ENCODE measurements around the gene CCDC116. TPM values are rescaled to one million over a fixed set of nuclear protein-coding genes. Genes with fewer than 3 reads are reported as not detected.
"Not testable (repeated sequence)": the region's sequence is repeated elsewhere in the genome, so short reads cannot be mapped to it uniquely, and the experiment has no call there.

The CCDC116 gene
- total RNA-seq, 1 experiment from 2014 or later, result not detected

DNA sequence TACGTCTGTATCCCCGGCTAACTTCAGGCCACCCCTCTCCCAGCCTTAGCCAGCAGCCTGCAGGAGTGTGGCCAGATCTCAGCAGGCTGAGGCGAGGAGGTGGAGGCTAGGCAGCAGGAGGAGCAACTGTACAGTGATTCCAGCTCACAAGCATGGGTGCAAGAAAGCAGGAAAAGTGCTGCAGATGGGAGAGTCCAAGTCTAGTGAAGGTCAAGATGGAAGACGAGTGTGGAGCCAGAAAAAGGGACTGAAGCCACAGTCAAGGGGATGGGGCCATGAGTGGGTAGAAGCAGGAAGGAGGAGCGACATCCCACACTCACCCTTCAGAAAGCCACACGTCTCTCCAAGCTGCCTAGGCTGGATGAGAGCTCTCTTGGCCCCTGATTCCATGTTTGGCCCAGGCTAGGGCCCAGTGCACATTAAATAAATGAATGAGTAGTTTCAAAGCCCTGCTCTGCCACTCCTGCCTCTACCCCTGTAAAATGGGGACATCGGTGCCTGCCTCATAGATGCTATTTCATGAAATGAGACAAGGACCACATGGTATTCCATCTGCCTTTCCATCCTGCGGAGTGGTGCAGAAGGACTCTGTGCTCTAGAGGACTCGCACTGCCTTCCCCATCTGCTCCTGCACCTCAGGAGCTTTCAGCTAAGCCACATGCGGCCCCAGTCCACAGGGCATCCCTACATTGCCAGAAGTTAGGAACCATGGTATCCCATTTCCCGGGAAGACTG is 5.7 kb upstream of the CCDC116 start:
- in situ Hi-C loops (cut with HindIII; ENCODE audit: low sequenced_read_pairs), result no loop called here
- peak; percentile 88 for DNase-seq (ENCODE audit: low spot score)

DNA sequence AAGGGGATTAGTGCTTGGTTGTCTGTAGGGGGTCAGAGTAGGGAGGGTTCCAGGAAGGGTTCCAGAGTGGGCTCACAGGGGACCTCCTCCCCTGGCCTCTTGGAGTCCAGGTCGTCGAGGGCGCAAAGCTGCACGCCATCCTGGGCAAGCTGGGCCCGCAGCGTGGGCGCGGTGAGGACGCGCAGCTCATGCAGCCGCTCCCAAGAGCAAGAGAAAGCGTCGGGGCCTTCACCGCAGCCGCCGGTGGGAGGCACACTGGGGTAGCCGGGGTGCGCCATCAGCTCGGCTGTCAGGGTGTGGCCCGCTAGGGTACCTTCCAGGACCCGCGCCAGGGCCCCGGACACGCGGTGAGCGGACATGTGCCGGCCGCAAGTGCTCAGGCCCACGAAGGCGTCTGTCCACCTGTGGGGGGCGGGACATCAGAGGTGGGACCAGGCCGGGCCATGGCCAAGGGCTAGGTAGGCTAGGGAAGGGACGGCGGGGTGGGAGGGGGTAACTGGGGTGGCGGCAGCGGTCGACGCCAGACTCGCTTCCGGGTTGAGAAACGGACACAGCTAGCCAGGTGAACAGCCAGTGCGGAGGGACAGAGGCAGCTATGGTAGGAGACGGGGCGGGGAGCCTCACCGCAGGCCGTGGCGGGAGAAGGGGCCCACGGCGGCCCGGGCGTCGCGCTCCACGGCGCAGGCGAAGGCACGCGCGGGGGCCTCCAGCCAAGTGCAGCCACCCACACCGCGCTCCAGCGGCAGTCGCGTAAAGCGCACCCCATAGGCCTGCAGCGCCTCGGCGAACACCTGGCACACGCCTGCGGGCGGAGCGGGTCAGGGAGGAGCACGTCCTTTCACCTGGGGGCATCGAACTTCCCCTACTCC is 3.9 kb upstream of the CCDC116 start:
- DNase-seq (ENCODE audit: low spot score), result no peak
- in situ Hi-C loops (cut with HindIII; ENCODE audit: low sequenced_read_pairs), result no loop called here

DNA sequence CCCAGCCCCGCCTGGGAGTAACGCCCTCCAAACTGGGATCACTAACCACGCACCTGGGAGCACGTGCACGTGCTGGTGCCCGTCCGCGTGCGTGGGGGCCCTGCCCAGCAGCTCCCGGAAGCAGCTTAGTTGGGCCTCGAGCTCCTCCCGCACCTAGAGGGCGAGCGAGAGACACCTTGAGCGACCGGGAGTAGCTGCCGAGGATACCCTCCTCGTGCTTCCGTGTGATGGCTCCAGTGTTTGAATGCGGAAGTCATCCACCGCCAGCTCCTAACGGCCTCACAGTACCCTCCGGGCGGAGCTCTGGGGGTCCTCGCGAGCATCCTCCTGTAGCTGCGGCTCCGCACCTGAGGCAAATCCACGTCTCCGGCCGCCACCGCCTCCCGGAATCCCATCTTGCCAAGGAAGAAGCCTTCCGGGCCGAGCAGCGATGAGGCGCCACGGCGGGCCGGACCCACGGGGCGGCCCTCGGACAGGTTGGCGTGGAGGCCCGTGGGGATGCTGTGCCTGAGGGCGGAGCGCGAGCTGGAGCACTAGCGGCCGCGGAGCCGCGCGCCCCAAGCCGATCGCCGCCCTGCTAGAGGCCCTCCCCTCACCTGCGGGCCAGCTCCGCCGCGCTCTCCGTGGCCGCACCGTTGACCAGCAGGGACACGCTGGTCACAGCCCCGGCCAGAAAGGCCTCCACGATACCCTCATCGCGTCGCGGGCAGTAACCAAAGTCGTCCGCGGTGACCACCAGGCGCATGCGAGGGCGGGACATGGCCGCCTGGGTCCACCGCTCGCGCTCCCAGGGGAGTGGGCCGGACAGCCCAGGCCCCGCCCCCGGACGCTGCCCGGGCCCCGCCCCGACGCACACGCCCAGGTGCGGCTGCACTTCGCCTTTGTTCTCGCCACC is 3.1 kb upstream of the CCDC116 start, which contains the start of gene YDJC:
TSS of gene YDJC (minus strand) at position 768 of the 895 bp plus-strand sequence. CDS start at position 760, 8 bp downstream.
- DNase-seq (ENCODE audit: low spot score), result peak; percentile 93
- in situ Hi-C loops (cut with HindIII; ENCODE audit: low sequenced_read_pairs), result no loop called here

DNA sequence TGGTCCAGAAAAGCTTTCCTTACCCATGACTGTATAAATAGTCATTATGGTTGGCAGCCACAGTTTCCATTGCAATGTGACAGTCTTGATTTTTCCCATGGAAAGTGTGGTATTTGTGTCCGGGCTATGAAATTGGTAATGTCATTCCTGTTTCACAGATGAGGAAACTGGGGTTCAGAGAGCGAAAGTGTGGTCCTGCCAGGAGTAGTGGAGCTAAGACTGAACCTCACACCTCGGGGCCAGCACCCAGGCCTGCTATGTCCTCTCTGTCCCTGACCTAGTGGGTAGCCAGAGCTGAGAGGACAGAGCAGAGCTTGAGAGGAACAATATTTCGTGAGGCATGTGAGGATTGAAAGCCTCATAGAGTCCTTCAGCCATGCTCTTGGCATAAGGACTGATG is 1.5 kb upstream of the CCDC116 start:
- in situ Hi-C loops (cut with HindIII; ENCODE audit: low sequenced_read_pairs), result no loop called here
- no peak for DNase-seq (ENCODE audit: low spot score)

DNA sequence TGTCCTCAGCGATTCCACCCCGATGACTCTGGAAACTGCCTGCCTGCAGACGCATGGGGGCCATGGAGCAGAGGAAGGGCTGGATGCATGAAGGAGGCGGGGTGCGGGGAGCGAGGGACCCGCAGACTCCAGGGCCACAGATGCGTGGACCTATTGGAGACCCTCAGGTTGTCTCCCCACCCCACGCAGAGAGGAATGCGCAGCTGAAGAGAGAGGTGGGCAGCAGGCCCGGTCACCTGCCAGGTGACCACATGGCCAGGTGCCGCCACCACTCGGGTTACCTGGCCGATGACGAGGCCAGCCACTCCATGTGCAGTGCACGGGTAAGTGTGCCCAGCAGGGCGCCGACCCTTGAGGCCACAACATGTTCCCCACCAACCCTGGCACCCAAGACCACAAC is 371 bp downstream of the CCDC116 start:
- in situ Hi-C loops (cut with HindIII; ENCODE audit: low sequenced_read_pairs), result no loop called here
- DNase-seq (ENCODE audit: low spot score), result no peak

DNA sequence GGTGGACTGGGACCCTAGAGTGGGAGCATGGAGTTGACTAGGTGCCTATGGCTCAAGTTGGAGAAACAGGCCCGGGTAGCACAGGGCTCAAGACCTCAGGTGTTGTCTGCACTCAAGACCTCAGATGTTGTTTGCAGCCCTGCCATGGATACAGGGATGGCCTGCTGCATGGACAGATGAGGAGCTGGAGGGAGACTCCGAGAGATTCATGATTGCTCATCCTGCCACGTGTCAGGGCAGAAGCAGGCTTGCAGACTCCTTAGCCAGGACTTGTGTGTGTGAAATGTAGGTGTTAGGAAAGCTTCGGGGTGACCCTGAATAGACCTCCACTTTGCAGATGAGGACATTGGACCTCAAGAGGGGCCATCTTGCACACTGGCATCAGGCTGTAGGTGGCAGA is 921 bp downstream of the CCDC116 start:
- in situ Hi-C loops (cut with HindIII; ENCODE audit: low sequenced_read_pairs), result no loop called here
- DNase-seq (ENCODE audit: low spot score), result no peak

DNA sequence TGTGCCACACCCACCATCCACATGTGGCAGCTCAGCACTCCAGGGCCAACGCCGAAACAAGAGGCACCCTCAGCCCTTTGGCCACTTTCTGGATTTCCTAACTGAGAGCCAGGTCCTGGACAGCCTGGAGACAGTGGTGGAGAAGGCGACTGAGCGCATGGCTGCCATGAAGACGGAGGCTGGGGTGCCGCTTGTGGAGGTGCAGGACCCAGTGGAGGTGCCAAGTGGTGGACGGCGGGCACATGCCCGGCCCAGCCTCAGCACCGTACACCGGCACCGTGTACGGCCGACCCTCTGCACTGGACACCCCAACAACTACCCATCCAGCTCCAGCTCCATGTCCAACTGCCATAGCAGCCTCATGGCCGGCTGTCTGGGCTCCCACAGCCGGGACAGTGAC is 1.5 kb downstream of the CCDC116 start:
- in situ Hi-C loops (cut with HindIII; ENCODE audit: low sequenced_read_pairs), result no loop called here
- no peak for DNase-seq (ENCODE audit: low spot score)

DNA sequence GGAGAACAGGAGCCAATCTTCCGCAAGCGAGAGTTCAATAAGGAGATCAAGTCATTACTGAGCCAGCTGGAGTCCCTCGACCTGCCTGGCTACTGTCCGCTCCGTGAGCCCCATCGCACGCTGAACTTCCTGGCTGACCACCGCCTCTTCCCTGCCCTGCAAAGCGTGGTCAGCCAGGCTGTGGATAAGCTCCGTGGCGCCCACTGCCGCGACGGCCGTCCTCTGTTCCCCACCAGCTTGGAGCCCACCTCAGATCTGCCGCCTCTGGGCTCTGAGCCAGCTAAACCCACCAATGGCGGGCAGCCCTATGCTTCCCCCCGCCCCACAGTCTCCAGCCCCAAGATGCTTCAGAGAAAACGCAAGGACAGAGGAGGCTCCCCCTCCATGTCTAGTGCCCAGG is 2.3 kb downstream of the CCDC116 start:
- DNase-seq (ENCODE audit: low spot score), result no peak

DNA sequence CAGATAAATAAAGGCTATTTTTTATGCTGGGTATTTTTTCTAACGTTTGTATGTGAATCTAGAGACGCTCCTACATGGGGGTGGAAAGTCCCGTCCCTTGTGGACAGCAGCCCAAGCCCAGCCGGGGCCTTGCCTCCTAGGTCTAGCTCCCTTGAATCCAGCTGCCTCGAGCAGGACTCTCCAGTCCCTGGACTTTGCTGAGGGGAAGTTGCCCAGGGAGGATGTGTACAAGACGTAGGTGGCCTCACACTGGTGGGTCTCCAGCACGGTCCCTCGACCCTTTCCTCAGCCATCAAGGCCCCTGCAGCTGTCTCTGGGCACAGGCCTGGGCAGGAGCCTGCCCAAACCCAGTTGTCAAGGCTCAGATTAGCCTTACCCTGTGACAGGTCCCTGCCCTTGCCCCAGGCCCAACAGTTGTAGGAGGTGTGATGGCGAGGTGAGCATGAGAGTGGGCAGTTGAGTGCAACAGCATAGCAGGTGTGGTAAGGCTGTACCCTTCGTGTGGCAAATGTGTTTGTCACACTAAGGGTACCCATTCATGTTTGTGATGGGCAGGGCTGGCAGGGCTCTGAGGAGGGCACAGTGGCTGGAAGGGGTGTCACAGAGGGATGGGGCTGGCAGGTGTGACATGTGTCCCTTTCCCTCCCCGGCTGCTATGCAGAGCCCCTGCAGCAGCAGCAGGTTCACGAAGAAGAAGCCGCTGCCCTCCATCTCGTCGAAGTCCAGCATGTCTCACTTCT is 3.4 kb downstream of the CCDC116 start:
- DNase-seq (ENCODE audit: low spot score), result no peak
- in situ Hi-C loops (cut with HindIII; ENCODE audit: low sequenced_read_pairs), result no loop called here

More for the DNA sequence above, 2.3 kb downstream of the CCDC116 start:
- in situ Hi-C loops (cut with HindIII; ENCODE audit: low sequenced_read_pairs), result no loop called here

DNA sequence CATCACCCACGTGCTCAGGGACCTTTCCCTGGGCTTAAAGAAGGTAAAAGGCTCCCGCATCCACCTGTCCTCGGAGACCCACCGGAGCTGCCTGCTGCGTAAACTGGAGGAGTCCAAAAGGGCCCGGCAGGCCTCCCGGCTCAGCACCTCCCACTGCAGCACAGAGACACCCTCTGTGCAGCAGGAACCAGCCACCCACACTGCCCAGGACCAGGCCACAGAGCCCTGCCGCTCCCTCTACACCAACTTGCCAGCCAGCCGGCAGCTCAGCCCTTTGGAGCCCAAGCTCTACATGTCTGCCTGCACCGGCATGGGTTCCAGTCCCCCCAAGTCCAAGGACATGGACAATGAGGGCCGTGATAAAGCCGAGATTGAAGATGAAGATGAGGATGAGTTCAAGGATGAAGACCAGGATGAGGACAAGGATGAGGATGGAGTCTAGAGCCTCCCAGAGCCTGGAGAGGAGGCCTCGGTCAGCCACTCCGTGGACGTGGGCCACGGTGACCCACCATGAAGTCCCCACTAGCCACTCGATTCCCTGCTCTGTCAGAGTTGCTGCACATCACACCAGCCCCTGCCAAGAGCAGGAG is 4.2 kb downstream of the CCDC116 start:
- no peak for DNase-seq (ENCODE audit: low spot score)
- in situ Hi-C loops (cut with HindIII; ENCODE audit: low sequenced_read_pairs), result no loop called here

DNA sequence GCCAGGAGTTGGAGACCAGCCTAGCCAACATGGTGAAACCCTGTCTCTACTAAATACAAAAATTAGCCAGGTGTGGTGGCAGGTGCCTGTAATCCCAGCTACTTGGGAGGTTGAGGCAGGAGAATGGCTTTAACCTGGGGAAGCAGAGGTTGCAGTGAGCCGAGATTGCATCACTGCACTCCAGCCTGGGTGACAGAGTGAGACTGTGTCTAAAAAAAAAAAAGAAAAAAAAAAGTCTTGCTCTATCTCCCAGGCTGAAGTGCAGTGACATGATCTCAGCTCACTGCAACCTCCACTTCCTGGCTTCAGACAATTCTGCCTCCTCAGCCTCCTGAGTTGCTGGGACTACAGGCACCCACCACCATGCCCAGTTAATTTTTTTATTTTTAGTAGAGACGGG is 4.9 kb downstream of the CCDC116 start:
- not testable (repeated sequence) for DNase-seq (ENCODE audit: low spot score)

DNA sequence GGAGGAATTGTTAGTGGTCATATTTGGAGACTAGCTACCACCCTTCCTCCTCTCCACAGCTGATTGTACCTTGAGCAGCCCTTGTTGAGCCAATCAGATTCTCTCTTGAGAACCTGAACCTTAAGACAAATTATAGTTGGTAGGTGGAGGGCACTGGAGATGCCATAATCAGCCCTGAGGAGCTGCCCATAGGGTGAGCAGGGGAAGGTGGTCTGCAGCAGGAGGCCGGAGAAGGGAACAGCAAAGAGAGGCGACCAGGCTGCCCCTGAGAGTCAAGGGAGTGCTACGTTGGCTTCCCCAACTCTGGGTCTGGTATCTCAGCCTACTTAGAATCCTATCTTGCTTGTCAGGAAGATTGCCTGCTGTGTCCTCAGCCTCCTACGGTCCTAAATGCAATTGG is 6.8 kb downstream of the CCDC116 start:
- in situ Hi-C loops (cut with HindIII; ENCODE audit: low sequenced_read_pairs), result no loop called here
- DNase-seq (ENCODE audit: low spot score), result no peak

More for the DNA sequence above, 4.9 kb downstream of the CCDC116 start:
- in situ Hi-C loops (cut with HindIII; ENCODE audit: low sequenced_read_pairs), result not testable (repeated sequence)

DNA sequence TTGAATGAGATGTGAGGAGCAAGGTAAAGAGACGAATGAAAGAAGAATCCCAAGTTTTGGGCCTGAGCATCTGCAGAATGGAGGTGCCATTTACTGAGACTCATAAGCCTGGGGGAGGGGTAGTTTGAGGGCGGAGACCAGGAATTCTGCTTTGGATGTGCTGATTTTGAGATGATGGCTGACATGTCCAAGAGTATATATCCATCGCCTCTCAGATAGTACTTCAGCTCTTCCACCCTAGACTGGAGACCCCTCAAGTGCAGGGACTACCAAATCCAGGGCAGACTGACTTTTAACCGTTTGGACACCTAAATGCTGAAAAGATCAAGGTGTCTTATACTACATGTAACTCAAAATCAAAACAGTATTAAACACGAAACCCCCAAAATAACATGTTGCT is 8.2 kb downstream of the CCDC116 start:
- no peak for DNase-seq (ENCODE audit: low spot score)
- in situ Hi-C loops (cut with HindIII; ENCODE audit: low sequenced_read_pairs), result no loop called here

DNA sequence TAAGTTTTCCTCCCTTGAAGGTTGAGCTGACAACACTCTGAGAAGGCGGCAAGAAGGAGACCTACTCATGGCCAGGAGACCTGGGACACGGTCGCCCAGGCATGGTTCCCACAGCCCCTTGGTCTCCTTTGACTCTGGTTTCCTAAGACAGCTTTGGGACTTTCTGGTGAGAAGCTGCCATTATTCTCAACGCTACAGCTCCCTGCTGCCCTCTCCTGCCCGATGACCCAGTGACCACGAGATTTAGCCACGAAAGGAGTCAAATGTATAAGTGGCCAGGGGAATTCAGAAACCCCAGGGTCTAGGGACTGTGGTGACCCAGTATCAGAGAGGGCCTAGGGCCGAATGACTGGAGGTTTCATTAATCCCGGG is 8.8 kb downstream of the CCDC116 start:
- in situ Hi-C loops (cut with HindIII; ENCODE audit: low sequenced_read_pairs), result no loop called here
- peak; percentile 69 for DNase-seq (ENCODE audit: low spot score)

DNA sequence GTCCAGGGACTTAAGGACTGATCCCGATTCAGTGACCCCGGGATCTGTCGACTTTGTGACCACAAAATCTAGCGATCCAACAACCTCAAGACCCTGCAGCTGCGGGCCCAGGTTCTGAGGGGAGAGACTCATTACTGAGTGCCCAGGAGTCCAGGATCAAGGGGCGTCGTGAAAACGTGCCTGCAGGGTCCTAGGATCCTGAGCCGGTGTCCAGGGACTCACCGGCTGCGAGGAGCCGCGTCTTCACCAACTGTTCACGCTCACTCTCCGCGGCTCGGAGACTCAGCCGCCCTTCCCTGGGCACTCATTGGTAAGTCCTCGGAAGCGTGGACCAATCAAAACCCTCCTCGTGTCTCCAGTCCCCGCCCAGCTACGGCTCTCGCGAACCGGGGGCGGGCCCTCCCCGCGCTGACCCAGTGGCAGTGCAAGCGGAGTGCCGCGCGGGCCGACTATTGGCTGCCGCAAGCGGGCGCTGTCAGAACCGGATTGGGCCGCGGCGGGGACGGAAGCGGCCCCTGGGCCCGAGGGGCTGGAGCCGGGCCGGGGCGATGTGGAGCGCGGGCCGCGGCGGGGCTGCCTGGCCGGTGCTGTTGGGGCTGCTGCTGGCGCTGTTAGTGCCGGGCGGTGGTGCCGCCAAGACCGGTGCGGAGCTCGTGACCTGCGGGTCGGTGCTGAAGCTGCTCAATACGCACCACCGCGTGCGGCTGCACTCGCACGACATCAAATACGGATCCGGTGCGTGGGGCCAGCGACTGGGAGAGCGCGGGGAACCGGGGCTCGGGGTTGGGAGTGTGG is 9.4 kb downstream of the CCDC116 start, which contains the start of gene SDF2L1:
TSS of gene SDF2L1 (plus strand) at position 514 of the 795 bp plus-strand sequence. CDS start at position 549, 35 bp downstream.
- DNase-seq (ENCODE audit: low spot score), result peak; percentile 99
- in situ Hi-C loops (cut with HindIII; ENCODE audit: low sequenced_read_pairs), result no loop called here

DNA sequence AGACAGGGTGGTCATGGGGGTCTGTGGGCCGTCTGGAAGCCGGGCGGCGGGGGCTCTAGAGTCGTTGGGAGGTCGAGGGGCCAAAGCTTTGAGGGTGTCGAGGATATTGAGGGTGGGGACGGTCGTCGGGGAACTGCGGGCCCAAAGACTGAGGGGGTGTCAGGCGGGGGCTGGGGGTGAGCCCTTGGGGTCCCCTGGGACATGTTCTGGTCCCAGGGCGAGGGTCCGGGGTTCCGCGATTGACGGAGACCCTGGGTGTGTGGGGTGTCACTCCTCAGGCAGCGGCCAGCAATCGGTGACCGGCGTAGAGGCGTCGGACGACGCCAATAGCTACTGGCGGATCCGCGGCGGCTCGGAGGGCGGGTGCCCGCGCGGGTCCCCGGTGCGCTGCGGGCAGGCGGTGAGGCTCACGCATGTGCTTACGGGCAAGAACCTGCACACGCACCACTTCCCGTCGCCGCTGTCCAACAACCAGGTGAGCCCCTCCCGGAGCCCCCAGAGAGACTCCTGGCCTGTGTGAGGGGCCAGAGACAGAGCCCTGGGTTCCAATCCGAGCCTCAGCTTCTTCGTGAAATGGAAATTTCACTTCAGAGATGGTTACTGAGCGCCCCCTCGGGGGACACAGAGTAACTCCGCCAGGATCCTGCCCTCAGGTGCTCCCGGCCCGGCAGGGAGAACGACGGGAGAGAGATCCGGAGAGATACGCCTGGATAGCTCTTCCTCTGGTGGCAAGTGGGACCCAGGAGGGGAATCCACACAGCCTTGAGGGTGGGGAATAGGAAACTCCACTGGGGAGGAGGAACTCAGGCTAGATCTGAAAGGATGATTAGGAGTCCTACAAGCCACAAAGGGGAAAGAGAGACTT is 10.3 kb downstream of the CCDC116 start:
- in situ Hi-C loops (cut with HindIII; ENCODE audit: low sequenced_read_pairs), result no loop called here
- DNase-seq (ENCODE audit: low spot score), result peak; percentile 53
